H1 (cell line): ENCODE results near the gene NRK. TPM values are rescaled to one million over a fixed set of nuclear protein-coding genes. Genes with fewer than 3 reads are reported as not detected.

Experiments
- CTCF ChIA-PET: fragments of 300-600 bp; sonication (Branson Sonifier 250); formaldehyde crosslinking; loops from one replicate; lab custom pipeline; 2021; ENCODE audit not compliant: partially characterized antibody; lab: Charles Lee
- POLR2A ChIA-PET: fragments of 300-600 bp; sonication (Branson Sonifier 250); formaldehyde crosslinking; loops from one replicate; lab custom pipeline; 2021; ENCODE audit warnings: inconsistent platforms; ENCODE audit not compliant: partially characterized antibody; lab: Charles Lee
- DNase-seq, 2 experiments: peaks; one replicate each; pipeline versions ENCODE4 v3.0.0 to v3.0.0-alpha.2; 2010 to 2022; ENCODE audit warnings: low spot score in 2 of 2, low read depth in 1 of 2, mixed read lengths in 1 of 2
- FAIRE-seq: peaks from 2 replicates; lab custom pipeline; 2011; peaks lifted over from hg19 to GRCh38; lab: Jason Lieb, UNC
- H2AFZ ChIP-seq: 2 replicates; pipeline ENCODE4 v1.8.1; 2012; ENCODE audit warnings: low read length, inconsistent platforms
- H2AK5ac ChIP-seq: 2 replicates; pipeline ENCODE4 v1.6.1; 2013; ENCODE audit warnings: low read depth, low read length
- H2BK120ac ChIP-seq: replicated peaks from 2 replicates; pipeline ENCODE3; 2013; ENCODE audit warnings: low read depth, low read length, inconsistent platforms
- H2BK12ac ChIP-seq: 2 replicates; pipeline ENCODE4 v1.6.1; 2013; ENCODE audit warnings: low read depth, low read length
- H2BK15ac ChIP-seq: 2 replicates; pipeline ENCODE4 v1.6.1; 2013; ENCODE audit warnings: low read length
- H2BK20ac ChIP-seq: 2 replicates; pipeline ENCODE4 v1.6.1; 2013; ENCODE audit warnings: low read length
- H2BK5ac ChIP-seq: 2 replicates; pipeline ENCODE4 v1.6.1; 2013; ENCODE audit warnings: low read depth, low read length
- H3K14ac ChIP-seq: 2 replicates; pipeline ENCODE4 v1.6.1; 2013; ENCODE audit warnings: inconsistent platforms; ENCODE audit not compliant: insufficient read length
- H3K18ac ChIP-seq: 2 replicates; pipeline ENCODE4 v1.6.1; 2013; ENCODE audit warnings: low read length; ENCODE audit errors: extremely low read depth
- H3K23ac ChIP-seq: 2 replicates; pipeline ENCODE4 v1.6.1; 2013; ENCODE audit warnings: inconsistent platforms; ENCODE audit not compliant: insufficient read length
- H3K23me2 ChIP-seq: 2 replicates; pipeline ENCODE4 v1.6.1; 2013; ENCODE audit warnings: low read depth, low read length
- H3K27ac ChIP-seq: 2 replicates; pipeline ENCODE4 v1.6.1; 2011; ENCODE audit warnings: low read depth, low read length, inconsistent platforms
- H3K27me3 ChIP-seq, 4 experiments: replicated peaks in 1 of 4; 1 replicate in 1 of 4; 2 replicates in 3 of 4; pipeline versions ENCODE4 v1.6.1 to v1.8.1; 2011 to 2013; ENCODE audit warnings: low read length in 3 of 4, mild to moderate bottlenecking in 3 of 4, inconsistent platforms in 2 of 4, mixed read lengths in 2 of 4, moderate library complexity in 1 of 4; ENCODE audit not compliant: control insufficient read depth in 3 of 4, insufficient read depth in 3 of 4; ENCODE audit errors: extremely low read depth in 1 of 4
- H3K36me3 ChIP-seq, 4 experiments: 2 replicates each; pipeline versions ENCODE4 v1.6.1 to v1.8.1; 2011 to 2013; ENCODE audit warnings: mild to moderate bottlenecking in 4 of 4, low read length in 3 of 4, moderate library complexity in 2 of 4, control low read depth in 1 of 4, inconsistent platforms in 1 of 4; ENCODE audit not compliant: insufficient read depth in 4 of 4, control insufficient read depth in 2 of 4
- H3K4ac ChIP-seq: replicated peaks from 2 replicates; pipeline ENCODE3; 2013; ENCODE audit warnings: low read length, low read depth, mixed read lengths, inconsistent platforms; ENCODE audit not compliant: insufficient read length
- H3K4me1 ChIP-seq, 4 experiments: replicated peaks in 1 of 4; 1 replicate in 1 of 4; 2 replicates in 3 of 4; pipeline versions ENCODE4 v1.6.1 to v1.8.1; 2011 to 2013; ENCODE audit warnings: low read length in 3 of 4, inconsistent platforms in 2 of 4, mixed read lengths in 1 of 4; ENCODE audit not compliant: insufficient read depth in 4 of 4, control insufficient read depth in 3 of 4
- H3K4me2 ChIP-seq, 2 experiments: 2 replicates each; pipeline versions ENCODE4 v1.6.1 to v1.8.1; 2011 to 2013; ENCODE audit warnings: low read depth in 2 of 2, low read length in 2 of 2, control low read depth in 1 of 2, inconsistent platforms in 1 of 2, mild to moderate bottlenecking in 1 of 2; ENCODE audit not compliant: insufficient read depth in 1 of 2
- H3K4me3 ChIP-seq, 4 experiments: fragments of 200-600, 300-600 bp in 1 of 4; sonication (generic), shearing (Covaris generic), sonication (Bioruptor Twin) in 1 of 4; 2 replicates each; pipeline versions ENCODE4 v1.5.1 to v1.8.1; 2011 to 2016; ENCODE audit warnings: low read length in 4 of 4, low read depth in 3 of 4, control low read depth in 2 of 4, inconsistent platforms in 2 of 4, mild to moderate bottlenecking in 2 of 4, mixed read lengths in 1 of 4, moderate library complexity in 1 of 4; ENCODE audit not compliant: insufficient read depth in 2 of 4; ENCODE audit errors: extremely low read depth in 1 of 4
- H3K56ac ChIP-seq: replicated peaks from 2 replicates; pipeline ENCODE3; 2013; ENCODE audit warnings: low read depth, mild to moderate bottlenecking, mixed read lengths, low read length, inconsistent platforms; ENCODE audit not compliant: insufficient read length
- H3K79me1 ChIP-seq: 2 replicates; pipeline ENCODE4 v1.6.1; 2013; ENCODE audit warnings: low read depth, low read length, control low read depth
- H3K79me2 ChIP-seq, 2 experiments: 2 replicates each; pipeline versions ENCODE4 v1.6.1 to v1.8.1; 2012 to 2013; ENCODE audit warnings: low read length in 2 of 2, mild to moderate bottlenecking in 2 of 2, inconsistent platforms in 1 of 2; ENCODE audit not compliant: insufficient read depth in 2 of 2, control insufficient read depth in 1 of 2
- H3K9ac ChIP-seq, 4 experiments: replicated peaks in 1 of 4; 1 replicate in 1 of 4; 2 replicates in 3 of 4; pipeline versions ENCODE4 v1.6.1 to v1.8.1; 2011 to 2013; ENCODE audit warnings: low read depth in 3 of 4, low read length in 3 of 4, control low read depth in 2 of 4, mild to moderate bottlenecking in 2 of 4, moderate library complexity in 2 of 4, inconsistent platforms in 1 of 4; ENCODE audit errors: extremely low read depth in 1 of 4
- H3K9me3 ChIP-seq, 2 experiments: 2 replicates each; pipeline versions ENCODE4 v1.6.1 to v1.8.1; 2012 to 2013; ENCODE audit warnings: mild to moderate bottlenecking in 2 of 2, moderate library complexity in 2 of 2, control low read depth in 1 of 2, inconsistent platforms in 1 of 2, low read depth in 1 of 2, low read length in 1 of 2, mixed read lengths in 1 of 2; ENCODE audit not compliant: insufficient read depth in 2 of 2
- H4K20me1 ChIP-seq, 2 experiments: replicated peaks in 1 of 2; 2 replicates each; pipeline versions ENCODE3 to v1.8.1; 2011 to 2013; ENCODE audit warnings: inconsistent platforms in 2 of 2, low read length in 2 of 2, mild to moderate bottlenecking in 1 of 2; ENCODE audit not compliant: insufficient read depth in 2 of 2, control insufficient read depth in 1 of 2
- H4K5ac ChIP-seq: 2 replicates; pipeline ENCODE4 v1.6.1; 2013; ENCODE audit warnings: low read length, low read depth, mixed read lengths, inconsistent platforms; ENCODE audit not compliant: insufficient read length
- H4K8ac ChIP-seq: 2 replicates; pipeline ENCODE4 v1.8.0; 2013; ENCODE audit warnings: mild to moderate bottlenecking, moderate library complexity, low read length, inconsistent platforms; ENCODE audit not compliant: insufficient read depth; ENCODE audit errors: extremely low read depth
- H4K91ac ChIP-seq: replicated peaks from 2 replicates; pipeline ENCODE3; 2013; ENCODE audit warnings: low read length, mixed read lengths, inconsistent platforms; ENCODE audit not compliant: insufficient read length
- SUZ12 ChIP-seq: fragments of 200-600 bp; sonication (generic); IDR thresholded peaks from 2 replicates; pipeline ENCODE4 v1.6.1; 2012; ENCODE audit warnings: mild to moderate bottlenecking, inconsistent platforms, low read length, moderate library complexity, mixed read lengths
- ZNF274 ChIP-seq: IDR thresholded peaks from 2 replicates; pipeline ENCODE4 v1.7.0; 2012; ENCODE audit warnings: low read length, borderline replicate concordance; ENCODE audit errors: extremely low read depth
- WGBS, 2 experiments: shearing (Covaris generic) in 1 of 2; methylation state at CpG; one replicate each; pipeline versions ENCODE4 v1.1.6 to v1.1.7; 2013 to 2015; ENCODE audit warnings: low lambda C conversion rate in 2 of 2, mixed read lengths in 2 of 2, inconsistent platforms in 1 of 2, low coverage in 1 of 2, missing lambda C conversion rate in 1 of 2; ENCODE audit not compliant: insufficient replicate concordance in 2 of 2, insufficient coverage in 1 of 2, insufficient read length in 1 of 2; ENCODE audit errors: extremely low coverage in 1 of 2, missing lambda C conversion rate in 1 of 2; 5-methylcytosine and 5-hydroxymethylcytosine counted together
- polyA plus RNA-seq, 7 experiments: library from polyadenylated mRNA; depleted of rRNA in 3 of 7; stranded (reverse) in 5 of 7; unstranded in 2 of 7; fragments of >200 nt in 5 of 7; fragments of 200-250 nt in 2 of 7; gene quantifications; 1 replicate in 5 of 7; 2 replicates in 1 of 7; 4 replicates in 1 of 7; pipeline versions ENCODE4 v1.2.1 to v1.2.3, GENCODE V29; 2011 to 2013; ENCODE audit warnings: missing spikeins in 2 of 7, mixed read lengths in 2 of 7
- total RNA-seq: library from RNA; stranded (reverse); fragmentation: NEBNext Ultra II Directional; extraction: Animal tissue kit (Norgen Biotek cat#: 25700); gene quantifications from 2 replicates; pipeline ENCODE4 v1.2.1, GENCODE V29; 2021
- TF ChIP-seq, protein P1 (sequence below): IDR thresholded peaks from 2 replicates; pipeline ENCODE4 v1.6.1; 2011; ENCODE audit warnings: low read depth, mild to moderate bottlenecking, low read length; ENCODE audit not compliant: insufficient read depth

NRK gene
- total and polyA plus RNA-seq, 2 of the 8 experiments (the other 6 are each of a cell fraction or from before 2014, with no cell fraction given) = 0.86 to 8.3 TPM

DNA sequence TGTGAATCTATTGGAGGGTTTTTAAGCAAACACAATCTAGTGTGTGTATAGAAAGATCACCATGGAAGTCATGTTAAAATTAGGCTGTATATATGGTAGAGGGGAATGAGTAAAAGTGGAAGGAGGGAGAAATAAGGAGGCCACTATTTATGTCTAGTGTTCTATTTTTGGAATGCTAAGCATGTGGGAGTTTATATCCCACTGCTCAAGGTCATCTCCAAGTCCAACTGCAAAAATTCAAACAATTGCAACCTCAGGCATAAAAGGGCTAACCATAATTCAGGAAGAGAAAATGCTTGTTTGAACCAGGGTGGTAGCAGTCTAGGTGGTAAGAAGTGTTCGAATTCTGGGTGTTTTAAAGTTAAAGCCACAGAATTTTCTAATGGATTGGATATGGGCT lies 177.0 kb downstream of the NRK start:
- Histone ChIP-seq H3K79me1 (no peaks in the 10 kb centered on the region), H3K27me3 (no peaks in the 10 kb centered on the region), H3K4me1 (no peaks in the 10 kb centered on the region), H3K36me3 (no peaks in the 10 kb centered on the region), H2BK20ac (no peak overlapping the region), H2BK12ac (no peak overlapping the region), H3K14ac (no peak overlapping the region), H3K4ac (no peak overlapping the region), H2BK15ac (no peak overlapping the region), H3K79me2 (no peaks in the 10 kb centered on the region), H4K8ac (no peak overlapping the region), H2BK5ac (no peak overlapping the region), H3K23ac (no peak overlapping the region), H2AK5ac (no peak overlapping the region), H3K9ac (no peak overlapping the region), H4K20me1 (no peaks in the 10 kb centered on the region), H2BK120ac (no peak overlapping the region), H4K5ac (no peak overlapping the region), H3K18ac (no peak overlapping the region), H2AFZ (no peak overlapping the region), H4K91ac (no peak overlapping the region), H3K27ac (no peak overlapping the region), H3K56ac (no peak overlapping the region), H3K4me3 (no peak overlapping the region), H3K4me2 (no peak overlapping the region), H3K23me2 (no peaks in the 10 kb centered on the region), H3K9me3 (no peaks in the 10 kb centered on the region; a peak in 1 of 4 replicates)
- ChIA-PET CTCF (no interaction called here), POLR2A (no interaction called here)
- TF ChIP-seq, protein P1, sequence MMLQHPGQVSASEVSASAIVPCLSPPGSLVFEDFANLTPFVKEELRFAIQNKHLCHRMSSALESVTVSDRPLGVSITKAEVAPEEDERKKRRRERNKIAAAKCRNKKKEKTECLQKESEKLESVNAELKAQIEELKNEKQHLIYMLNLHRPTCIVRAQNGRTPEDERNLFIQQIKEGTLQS = no peak
- no peak for TF ChIP-seq SUZ12
- no peak for TF ChIP-seq ZNF274
- DNase-seq = no peak
- 82% methylated on average over 1 of the region's 1 CpG; no CpG with 5 or more reads in 1 of the 2 experiments for WGBS, 2 experiments
- FAIRE-seq = no peak
